ENCODE results near the gene FARSA.

FARSA gene

GRCh38 chr19:12880551-12881171 is 52.9 kb downstream of the FARSA start:
- TF ChIP-seq, protein P1, sequence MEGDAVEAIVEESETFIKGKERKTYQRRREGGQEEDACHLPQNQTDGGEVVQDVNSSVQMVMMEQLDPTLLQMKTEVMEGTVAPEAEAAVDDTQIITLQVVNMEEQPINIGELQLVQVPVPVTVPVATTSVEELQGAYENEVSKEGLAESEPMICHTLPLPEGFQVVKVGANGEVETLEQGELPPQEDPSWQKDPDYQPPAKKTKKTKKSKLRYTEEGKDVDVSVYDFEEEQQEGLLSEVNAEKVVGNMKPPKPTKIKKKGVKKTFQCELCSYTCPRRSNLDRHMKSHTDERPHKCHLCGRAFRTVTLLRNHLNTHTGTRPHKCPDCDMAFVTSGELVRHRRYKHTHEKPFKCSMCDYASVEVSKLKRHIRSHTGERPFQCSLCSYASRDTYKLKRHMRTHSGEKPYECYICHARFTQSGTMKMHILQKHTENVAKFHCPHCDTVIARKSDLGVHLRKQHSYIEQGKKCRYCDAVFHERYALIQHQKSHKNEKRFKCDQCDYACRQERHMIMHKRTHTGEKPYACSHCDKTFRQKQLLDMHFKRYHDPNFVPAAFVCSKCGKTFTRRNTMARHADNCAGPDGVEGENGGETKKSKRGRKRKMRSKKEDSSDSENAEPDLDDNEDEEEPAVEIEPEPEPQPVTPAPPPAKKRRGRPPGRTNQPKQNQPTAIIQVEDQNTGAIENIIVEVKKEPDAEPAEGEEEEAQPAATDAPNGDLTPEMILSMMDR (IDR thresholded peaks at IDR 0.05; ENCODE audit: low read length, missing control alignments), result no peak
- peak; percentile 26 for DNase-seq (ENCODE audit: low read depth)
- peak overlapping the region; percentile 86 for H3K4me3 ChIP-seq (replicated peaks; ENCODE audit: low read depth, low read length)

- no peak overlapping the region for H3K4me3 ChIP-seq (replicated peaks; ENCODE audit: low read depth, low read length)
- TF ChIP-seq, protein P1 (IDR thresholded peaks at IDR 0.05; ENCODE audit: low read length, missing control alignments), result no peak
- DNase-seq (ENCODE audit: low read depth), result no peak
Measured at GRCh38 chr19:12875086-12875485, 58.4 kb downstream of the FARSA start.

- TF ChIP-seq, protein P1 (IDR thresholded peaks at IDR 0.05; ENCODE audit: low read length, missing control alignments), result no peak
- H3K4me3 ChIP-seq (replicated peaks; ENCODE audit: low read depth, low read length), result no peak overlapping the region
Measured at GRCh38 chr19:12873891-12874745, 59.4 kb downstream of the FARSA start.

GRCh38 chr19:12872941-12873890 is 60.3 kb downstream of the FARSA start:
- peak; percentile 75 for DNase-seq (ENCODE audit: low read depth)
- H3K4me3 ChIP-seq (replicated peaks; ENCODE audit: low read depth, low read length), result peak overlapping the region; percentile 19
- TF ChIP-seq, protein P1 (IDR thresholded peaks at IDR 0.05; ENCODE audit: low read length, missing control alignments), result no peak

More at GRCh38 chr19:12873891-12874745, 59.4 kb downstream of the FARSA start:
- DNase-seq (ENCODE audit: low read depth), result no peak
